Osteoblast (primary cell): ENCODE data around the gene HS6ST3. TPM values are rescaled to one million over a fixed set of nuclear protein-coding genes. Genes with fewer than 3 reads are reported as not detected.

Experiments
- DNase-seq: peaks from one replicate; pipeline ENCODE4 v3.0.0; 2011; ENCODE audit warnings: low spot score, mixed read lengths; ENCODE audit not compliant: insufficient read length; ENCODE audit errors: missing footprints
- H2AFZ ChIP-seq: 2 replicates; pipeline ENCODE4 v1.6.0; 2011; ENCODE audit warnings: mild to moderate bottlenecking, low read length
- H3K27ac ChIP-seq: 2 replicates; pipeline ENCODE4 v1.5.1; 2011; ENCODE audit warnings: mild to moderate bottlenecking, low read depth, low read length, moderate library complexity
- H3K27me3 ChIP-seq: 2 replicates; pipeline ENCODE4 v1.6.0; 2012; ENCODE audit warnings: mild to moderate bottlenecking, control low read depth, inconsistent platforms, low read length, moderate library complexity; ENCODE audit not compliant: insufficient read depth
- H3K36me3 ChIP-seq: 2 replicates; pipeline ENCODE4 v1.5.1; 2011; ENCODE audit warnings: mild to moderate bottlenecking, low read length, control low read depth, moderate library complexity; ENCODE audit not compliant: insufficient read depth
- H3K4me1 ChIP-seq: 2 replicates; pipeline ENCODE4 v1.5.1; 2011; ENCODE audit warnings: mild to moderate bottlenecking, low read length, control low read depth, moderate library complexity; ENCODE audit not compliant: insufficient read depth
- H3K4me2 ChIP-seq: 2 replicates; pipeline ENCODE4 v1.6.0; 2011; ENCODE audit warnings: mild to moderate bottlenecking, low read length; ENCODE audit not compliant: insufficient read depth
- H3K4me3 ChIP-seq: fragments of 200-600 bp; sonication (generic); 3 replicates; pipeline ENCODE4 v1.5.1; 2012; ENCODE audit warnings: mild to moderate bottlenecking, low read length, inconsistent platforms; ENCODE audit not compliant: insufficient read depth
- H3K79me2 ChIP-seq: 2 replicates; pipeline ENCODE4 v1.6.0; 2012; ENCODE audit warnings: mild to moderate bottlenecking, low read length, control low read depth, inconsistent platforms; ENCODE audit not compliant: insufficient read depth
- H3K9me3 ChIP-seq: 2 replicates; pipeline ENCODE4 v1.5.1; 2011; ENCODE audit warnings: low read depth, low read length, control low read depth
- H4K20me1 ChIP-seq: 2 replicates; pipeline ENCODE4 v1.6.0; 2012; ENCODE audit warnings: mild to moderate bottlenecking, low read length, control low read depth; ENCODE audit not compliant: insufficient read depth
- total RNA-seq: library from RNA; depleted of rRNA; stranded (reverse); fragments of >200 nt; gene quantifications from 2 replicates; pipeline ENCODE4 v1.2.3, GENCODE V29; 2012
- TF ChIP-seq, protein P1 (sequence below): IDR thresholded peaks from 2 replicates; pipeline ENCODE4 v1.5.1; 2011; ENCODE audit warnings: mild to moderate bottlenecking, low read depth, low read length, moderate library complexity; ENCODE audit errors: extremely low read depth

HS6ST3 gene
- total RNA-seq, 1 donor, result not detected

DNA sequence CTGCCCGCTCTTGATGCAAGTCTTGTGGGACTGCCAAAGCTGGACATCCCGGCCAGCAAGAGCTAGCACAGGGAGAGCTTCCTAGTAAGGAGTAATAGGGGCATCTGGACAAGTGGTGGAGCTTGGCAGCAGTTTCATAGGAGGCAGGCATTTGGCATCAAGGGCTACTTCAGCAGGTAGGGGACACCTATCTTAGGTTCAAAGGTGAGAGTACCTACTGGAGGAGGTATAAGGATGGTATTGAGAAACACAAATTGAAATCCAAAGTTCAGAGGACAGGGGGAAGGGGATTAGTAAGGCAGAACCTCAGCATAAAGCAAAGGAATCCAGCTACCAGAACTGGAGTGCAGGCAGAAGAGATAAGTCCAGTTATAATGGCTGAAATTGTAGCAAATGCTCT lies 462.7 kb downstream of the HS6ST3 start:
- H3K9me3 ChIP-seq, result no peaks in the 10 kb centered on the region
- H3K27ac ChIP-seq, result no peak overlapping the region
- H3K36me3 ChIP-seq, result no peaks in the 10 kb centered on the region
- no peaks in the 10 kb centered on the region for H4K20me1 ChIP-seq
- DNase-seq, result peak; percentile 29
- no peaks in the 10 kb centered on the region for H3K27me3 ChIP-seq
- no peaks in the 10 kb centered on the region for H3K79me2 ChIP-seq
- TF ChIP-seq, protein P1, sequence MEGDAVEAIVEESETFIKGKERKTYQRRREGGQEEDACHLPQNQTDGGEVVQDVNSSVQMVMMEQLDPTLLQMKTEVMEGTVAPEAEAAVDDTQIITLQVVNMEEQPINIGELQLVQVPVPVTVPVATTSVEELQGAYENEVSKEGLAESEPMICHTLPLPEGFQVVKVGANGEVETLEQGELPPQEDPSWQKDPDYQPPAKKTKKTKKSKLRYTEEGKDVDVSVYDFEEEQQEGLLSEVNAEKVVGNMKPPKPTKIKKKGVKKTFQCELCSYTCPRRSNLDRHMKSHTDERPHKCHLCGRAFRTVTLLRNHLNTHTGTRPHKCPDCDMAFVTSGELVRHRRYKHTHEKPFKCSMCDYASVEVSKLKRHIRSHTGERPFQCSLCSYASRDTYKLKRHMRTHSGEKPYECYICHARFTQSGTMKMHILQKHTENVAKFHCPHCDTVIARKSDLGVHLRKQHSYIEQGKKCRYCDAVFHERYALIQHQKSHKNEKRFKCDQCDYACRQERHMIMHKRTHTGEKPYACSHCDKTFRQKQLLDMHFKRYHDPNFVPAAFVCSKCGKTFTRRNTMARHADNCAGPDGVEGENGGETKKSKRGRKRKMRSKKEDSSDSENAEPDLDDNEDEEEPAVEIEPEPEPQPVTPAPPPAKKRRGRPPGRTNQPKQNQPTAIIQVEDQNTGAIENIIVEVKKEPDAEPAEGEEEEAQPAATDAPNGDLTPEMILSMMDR, result no peak
- no peak overlapping the region for H3K4me2 ChIP-seq
- no peak overlapping the region for H2AFZ ChIP-seq
- H3K4me1 ChIP-seq, result no peaks in the 10 kb centered on the region
- H3K4me3 ChIP-seq, result no peak overlapping the region

DNA sequence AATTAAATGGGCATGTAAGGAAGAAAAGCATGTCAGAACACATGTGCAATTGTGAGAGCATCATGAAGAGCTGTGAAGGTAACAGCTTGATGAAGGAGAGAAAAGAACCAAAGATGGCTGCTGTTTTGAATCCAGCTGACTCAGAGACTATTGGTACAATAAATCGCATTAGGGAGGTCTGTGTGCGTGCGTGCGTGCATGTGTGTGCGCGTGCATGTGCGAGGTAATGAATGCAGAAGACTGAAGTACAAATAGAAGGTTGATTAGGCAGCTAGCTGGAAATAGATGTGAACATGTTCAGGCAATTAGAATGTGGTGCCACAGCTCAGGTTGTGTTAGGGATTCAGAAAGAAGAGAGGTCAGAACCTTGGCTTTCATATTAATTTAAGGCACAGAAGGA lies 463.9 kb downstream of the HS6ST3 start:
- TF ChIP-seq, protein P1, result no peak

DNA sequence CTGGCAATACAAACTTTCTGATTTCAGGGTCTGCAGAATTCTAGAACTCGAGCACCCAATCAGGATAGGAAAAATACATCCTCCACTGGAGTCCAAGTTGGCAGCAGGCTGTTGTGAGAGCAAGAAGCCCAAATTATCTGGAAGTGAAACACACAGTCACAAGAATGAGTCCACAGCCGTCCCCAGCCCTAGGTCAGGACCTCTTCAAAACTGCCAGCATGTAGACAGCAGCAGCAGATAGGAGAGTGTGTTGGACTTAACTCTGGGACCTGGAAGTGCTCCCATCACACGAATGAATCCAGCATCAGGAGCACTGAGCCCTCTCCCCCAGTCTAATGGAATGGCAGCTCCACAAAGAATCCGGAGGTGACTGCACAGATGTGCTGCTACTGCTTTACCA lies 483.7 kb downstream of the HS6ST3 start:
- no peaks in the 10 kb centered on the region for H3K36me3 ChIP-seq
- TF ChIP-seq, protein P1, result no peak
- no peaks in the 10 kb centered on the region for H3K27me3 ChIP-seq
- no peak overlapping the region for H3K4me3 ChIP-seq
- no peak for DNase-seq
- no peak overlapping the region for H3K4me2 ChIP-seq
- no peaks in the 10 kb centered on the region for H3K4me1 ChIP-seq
- no peaks in the 10 kb centered on the region for H4K20me1 ChIP-seq
- no peak overlapping the region for H2AFZ ChIP-seq
- no peaks in the 10 kb centered on the region for H3K79me2 ChIP-seq
- no peak overlapping the region for H3K27ac ChIP-seq
- H3K9me3 ChIP-seq, result peaks cover 4% of the 10 kb centered on the region

More for the DNA sequence above, 463.9 kb downstream of the HS6ST3 start:
- H3K9me3 ChIP-seq, result no peaks in the 10 kb centered on the region
- H3K4me3 ChIP-seq, result no peak overlapping the region
- no peaks in the 10 kb centered on the region for H4K20me1 ChIP-seq
- H3K27ac ChIP-seq, result no peak overlapping the region
- no peak overlapping the region for H3K4me2 ChIP-seq
- H2AFZ ChIP-seq, result no peak overlapping the region
- no peaks in the 10 kb centered on the region for H3K36me3 ChIP-seq
- H3K79me2 ChIP-seq, result no peaks in the 10 kb centered on the region
- no peaks in the 10 kb centered on the region for H3K4me1 ChIP-seq
- no peak for DNase-seq
- H3K27me3 ChIP-seq, result no peaks in the 10 kb centered on the region

DNA sequence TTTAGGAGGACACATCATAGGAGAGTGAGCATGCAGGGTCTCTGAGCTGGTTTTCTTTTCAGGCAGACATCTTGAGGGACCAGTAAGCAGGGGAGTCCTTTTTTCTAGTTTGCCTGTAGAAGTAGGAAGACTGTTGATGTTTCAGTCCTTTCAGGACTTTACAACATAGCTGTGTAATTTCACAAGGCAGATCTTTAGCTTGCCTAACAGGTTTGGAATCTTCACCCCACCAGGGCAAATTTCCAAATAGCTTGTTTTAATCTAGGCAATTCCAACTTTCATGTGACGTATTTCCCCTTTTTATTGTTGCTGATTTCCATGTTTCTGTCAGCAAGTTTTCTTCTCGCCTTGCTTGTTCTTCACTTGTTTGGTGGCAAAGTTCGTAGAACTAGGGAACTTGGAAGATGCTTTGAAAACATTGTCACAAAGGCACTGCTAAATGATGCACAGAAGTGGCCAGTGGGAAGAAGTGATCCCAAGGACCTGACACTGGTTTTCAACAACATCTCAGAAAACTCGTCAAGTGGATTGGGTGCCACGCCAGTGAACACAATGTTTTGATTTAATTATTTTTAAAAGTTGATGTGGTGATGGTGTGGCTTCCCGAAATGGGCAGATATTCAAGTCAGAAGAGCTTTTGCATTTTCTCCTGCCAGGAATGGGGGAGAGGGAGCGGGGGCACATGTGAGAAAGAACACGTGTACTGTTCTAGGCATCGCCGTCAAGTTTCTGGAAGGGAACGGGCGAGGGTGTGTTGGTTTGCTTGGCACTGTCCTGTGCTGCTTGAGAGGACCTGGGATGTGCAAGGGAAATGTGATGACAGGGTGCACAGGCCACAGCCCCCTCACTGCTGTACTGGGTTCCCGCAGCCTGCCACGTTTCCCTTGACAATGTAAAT lies 485.8 kb downstream of the HS6ST3 start:
- DNase-seq, result no peak
- Histone ChIP-seq H3K36me3 (no peaks in the 10 kb centered on the region), H3K4me1 (no peaks in the 10 kb centered on the region), H3K9me3 (peaks cover 4% of the 10 kb centered on the region), H3K4me3 (no peak overlapping the region), H2AFZ (no peak overlapping the region), H4K20me1 (no peaks in the 10 kb centered on the region), H3K27me3 (no peaks in the 10 kb centered on the region), H3K4me2 (no peak overlapping the region), H3K27ac (no peak overlapping the region), H3K79me2 (no peaks in the 10 kb centered on the region)
- TF ChIP-seq, protein P1, result no peak
